ACHN (cell line): ENCODE data around the gene SLC9A3.

ENCODE experiments used
- DNase-seq: peaks from one replicate; pipeline ENCODE4 v3.0.0-alpha.2; 2015
- in situ Hi-C: cut with HindIII; loops from 2 replicates; pipeline ENCODE4 v1.10.0; 2017; ENCODE audit warnings: low sequenced_read_pairs, low pct_ligation_motif_present, low pct_unique_long_range_greater_than_20kb

The SLC9A3 gene

DNA sequence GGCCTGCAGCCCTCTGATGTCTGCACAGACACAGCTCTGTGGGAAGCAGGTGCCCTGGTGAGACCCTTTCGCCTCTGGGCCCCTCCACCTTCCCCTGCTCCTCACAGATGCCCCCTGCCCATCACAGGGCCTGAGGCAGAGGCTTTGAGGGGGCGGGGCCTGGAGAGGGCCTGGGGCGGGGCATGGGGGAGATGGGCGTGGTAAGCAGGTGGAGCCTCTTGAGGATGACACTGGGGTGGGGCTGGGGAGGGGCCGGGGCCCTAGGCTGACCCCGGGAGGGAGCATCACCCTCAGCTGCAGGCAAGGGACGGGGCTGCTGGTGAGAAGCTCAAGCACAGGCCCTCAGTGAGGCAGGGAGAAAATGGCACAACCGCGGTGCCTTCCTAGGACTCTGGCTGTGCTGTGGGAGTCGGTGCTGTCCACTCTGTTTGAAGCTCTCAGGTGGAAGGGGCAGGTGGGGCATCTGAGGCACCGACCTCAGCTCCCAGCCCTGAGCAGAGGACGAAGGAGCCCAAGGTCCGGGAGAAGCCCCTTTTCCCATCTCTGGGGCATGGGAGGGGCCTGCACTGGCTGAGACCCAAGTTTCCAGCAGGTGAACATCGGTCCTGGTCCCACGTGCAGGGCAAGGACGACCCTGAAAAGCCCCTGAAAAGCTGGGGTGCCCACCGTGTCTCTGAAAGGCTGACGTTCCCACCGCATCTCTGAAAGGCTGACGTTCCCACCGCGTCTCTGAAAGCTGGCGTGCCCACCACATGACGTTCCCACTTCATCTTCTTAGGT lies 17.5 kb upstream of the SLC9A3 start:
- in situ Hi-C loops: no loop called here
- no peak for DNase-seq

DNA sequence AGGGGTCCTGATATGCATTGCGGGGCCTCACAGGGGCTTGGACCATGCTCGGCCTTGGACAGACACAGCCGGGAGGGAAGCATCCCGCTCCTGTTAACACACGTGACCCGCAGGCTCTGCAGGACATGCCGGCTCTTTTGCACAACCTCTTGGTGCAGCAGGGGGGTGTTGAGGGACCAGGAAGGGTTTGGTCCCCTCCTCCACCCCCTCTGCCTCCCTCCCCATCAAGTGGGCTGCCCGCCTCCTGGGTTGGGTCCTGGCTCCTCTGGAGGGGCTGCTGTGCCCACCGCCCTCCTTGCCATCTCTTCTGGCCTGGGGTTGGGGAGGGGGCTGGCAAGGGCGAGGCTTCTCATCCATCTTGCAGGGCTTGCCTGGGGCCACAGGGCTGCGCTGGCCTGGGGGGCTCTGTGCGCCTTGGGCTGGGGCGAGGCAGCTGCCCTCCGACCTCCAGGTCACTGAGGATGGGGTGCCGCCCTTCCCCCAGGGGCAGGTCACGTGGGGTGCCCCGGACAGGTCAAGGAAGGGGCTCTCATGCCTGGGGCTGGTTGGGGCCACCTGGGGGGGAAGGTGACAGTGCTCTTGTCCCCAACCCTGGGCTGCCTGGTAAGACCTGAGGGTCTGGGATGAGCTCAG lies 16.8 kb upstream of the SLC9A3 start:
- DNase-seq: no peak
- in situ Hi-C loops: no loop called here

GRCh38 chr5:540071-540905 lies 16.0 kb upstream of the SLC9A3 start:
- in situ Hi-C loops: no loop called here
- no peak for DNase-seq

DNA sequence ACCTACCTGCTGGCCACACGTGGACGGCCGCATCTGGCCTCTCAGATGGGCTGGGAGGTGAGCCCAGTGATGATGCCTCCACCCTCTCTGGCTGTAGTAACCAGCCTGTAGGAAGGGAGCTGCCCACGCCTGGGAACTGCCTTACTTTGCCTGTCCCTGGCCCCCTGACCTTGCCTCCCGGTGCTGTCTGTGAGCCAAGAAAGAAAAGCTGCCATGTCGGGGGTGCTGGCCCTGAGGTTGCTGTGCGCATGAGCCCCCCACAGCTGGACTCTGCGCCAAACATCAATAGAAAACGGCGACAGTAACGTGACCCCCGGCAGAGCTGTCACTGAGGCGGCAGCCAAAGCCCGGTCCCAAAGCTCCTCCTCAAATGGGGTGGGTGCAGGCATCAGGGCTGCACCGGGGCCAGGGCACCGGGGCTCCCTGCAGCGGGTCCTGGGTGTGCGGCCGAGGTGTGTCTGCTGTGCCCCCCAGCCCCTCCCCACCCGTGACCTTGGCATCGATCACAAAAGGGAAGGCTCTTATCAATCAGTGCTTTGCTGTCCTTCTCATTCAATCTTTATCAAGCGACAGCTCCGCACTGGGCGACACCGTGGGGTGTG lies 15.3 kb upstream of the SLC9A3 start:
- in situ Hi-C loops: no loop called here
- no peak for DNase-seq

GRCh38 chr5:538801-539468 lies 14.7 kb upstream of the SLC9A3 start:
- DNase-seq: no peak
- in situ Hi-C loops: no loop called here

- in situ Hi-C loops: no loop called here
- DNase-seq: no peak
Observed at GRCh38 chr5:538271-538771, 14.1 kb upstream of the SLC9A3 start.

DNA sequence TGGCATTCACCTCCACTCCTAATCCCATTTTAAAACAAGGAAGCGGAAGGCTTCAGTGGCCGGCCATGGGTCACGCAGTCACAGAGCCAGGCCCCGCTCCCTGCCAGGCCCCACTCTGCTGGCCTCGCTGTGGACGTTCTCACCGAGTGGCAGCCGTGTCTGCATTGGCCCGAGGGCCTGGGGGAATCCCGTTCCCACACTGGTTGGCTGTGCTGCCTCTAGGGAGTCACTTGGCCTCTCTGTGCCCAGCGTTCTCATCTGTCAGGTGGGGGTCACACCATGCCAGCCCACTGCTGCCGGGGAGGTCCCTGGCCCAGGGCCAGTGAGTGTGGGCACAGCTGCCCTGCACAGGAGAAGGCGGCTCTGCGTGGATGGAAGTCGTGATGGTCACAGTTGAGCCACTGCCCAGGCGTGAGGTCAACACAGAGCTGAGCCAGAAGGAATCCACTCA lies 13.4 kb upstream of the SLC9A3 start:
- DNase-seq: no peak
- in situ Hi-C loops: no loop called here

DNA sequence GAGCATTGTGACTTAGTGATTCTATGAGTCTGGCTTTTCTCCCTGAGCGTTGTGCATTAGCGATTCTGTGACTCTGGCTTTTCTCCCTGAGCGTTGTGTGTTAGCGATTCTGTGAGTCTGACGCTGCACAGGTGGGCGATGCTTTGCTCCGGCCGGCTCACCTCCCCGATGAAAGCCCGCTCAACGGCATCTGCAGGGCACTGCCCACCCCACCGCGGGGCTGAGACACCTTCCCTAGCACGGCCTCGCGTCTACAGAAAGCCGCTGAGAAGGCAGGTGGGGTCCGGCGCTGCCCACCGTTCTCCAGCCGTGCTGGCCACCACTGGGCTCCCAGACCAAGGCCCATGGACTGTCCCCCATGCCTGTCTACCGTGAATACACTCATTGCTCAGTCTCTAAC lies 12.8 kb upstream of the SLC9A3 start:
- DNase-seq: no peak
- in situ Hi-C loops: no loop called here

DNA sequence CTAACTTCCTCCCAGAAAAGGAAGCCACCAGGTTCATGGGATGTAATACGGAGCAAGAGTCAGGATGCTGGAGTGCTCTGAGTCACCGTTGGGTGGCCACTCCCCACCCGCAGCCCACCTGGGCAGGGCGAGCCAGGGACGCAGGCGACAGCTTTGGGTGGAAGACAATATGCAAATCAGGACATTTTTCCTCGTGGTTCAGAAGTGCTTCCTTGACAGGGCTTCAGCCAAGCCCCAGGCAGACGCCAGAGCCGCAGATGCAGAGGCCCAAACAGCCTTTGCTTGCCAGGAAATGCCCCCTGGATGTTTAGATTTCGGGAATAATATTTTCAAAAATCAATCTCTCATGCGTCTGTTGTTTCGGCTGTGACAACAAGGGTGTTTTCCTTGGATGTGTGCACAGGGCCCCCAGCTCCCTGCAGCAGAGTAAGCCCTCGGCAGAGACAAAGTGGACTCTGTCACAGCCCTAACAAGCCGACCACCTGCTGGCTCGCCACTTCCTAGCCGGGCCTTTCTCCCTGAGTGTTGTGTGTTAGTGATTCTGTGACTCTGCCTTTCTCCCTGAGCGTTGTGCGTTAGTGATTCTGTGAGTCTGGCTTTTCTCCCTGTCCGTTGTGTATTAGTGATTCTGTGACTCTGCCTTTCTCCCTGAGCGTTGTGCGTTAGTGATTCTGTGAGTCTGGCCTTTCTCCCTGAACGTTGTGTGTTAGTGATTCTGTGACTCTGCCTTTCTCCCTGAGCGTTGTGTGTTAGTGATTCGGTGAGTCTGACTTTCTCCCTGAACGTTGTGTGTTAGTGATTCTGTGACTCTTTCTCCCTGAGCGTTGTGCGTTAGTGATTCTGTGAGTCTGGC lies 11.8 kb upstream of the SLC9A3 start:
- in situ Hi-C loops: no loop called here
- DNase-seq: no peak

DNA sequence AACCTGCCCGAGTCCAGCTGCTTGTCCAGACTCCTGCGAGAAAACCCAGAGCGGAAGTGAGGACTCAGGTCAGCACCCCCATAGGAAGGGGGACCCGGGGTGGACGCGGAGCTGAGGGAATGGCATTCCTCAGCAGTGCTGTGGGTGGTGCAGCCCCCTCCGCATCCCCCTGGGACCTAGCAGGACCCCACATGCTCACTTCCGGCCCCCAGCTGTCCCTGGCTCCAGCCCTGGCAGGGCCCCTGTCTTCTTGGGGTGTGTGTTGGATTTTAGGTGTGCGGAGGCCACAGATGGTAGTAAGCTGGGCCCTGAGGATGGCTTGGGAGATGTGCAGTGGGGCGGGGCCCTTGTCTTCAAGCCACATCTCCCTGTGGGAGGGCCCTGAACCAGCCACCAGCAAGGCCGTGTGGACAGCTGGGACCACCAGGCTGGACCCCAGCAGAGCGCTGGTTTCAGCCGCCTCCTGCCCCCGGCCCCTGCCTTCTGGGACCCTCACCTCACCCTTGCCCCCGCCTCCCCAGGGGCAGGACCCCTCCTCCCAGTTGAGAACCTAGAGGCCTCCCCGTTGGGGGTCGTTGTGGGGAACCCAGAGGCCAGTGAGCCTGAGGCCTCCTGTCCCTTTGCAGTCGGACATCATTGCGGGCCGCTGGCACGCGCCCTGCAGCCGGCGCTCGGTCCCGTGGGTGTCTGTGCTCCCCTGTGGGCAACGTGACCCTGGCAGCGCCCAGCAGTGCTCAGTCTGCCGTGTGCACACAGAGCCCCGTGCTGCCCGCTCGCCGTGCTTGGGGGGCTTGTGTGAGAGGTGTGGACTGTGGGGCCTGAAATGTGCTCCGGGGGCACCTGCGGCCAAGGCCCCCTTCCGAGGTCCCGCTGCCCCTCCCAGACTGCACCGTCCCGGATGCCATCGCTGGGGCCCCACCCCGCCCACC lies 10.8 kb upstream of the SLC9A3 start:
- in situ Hi-C loops: no loop called here
- DNase-seq: no peak

GRCh38 chr5:533955-534742 lies 9.9 kb upstream of the SLC9A3 start:
- no peak for DNase-seq
- in situ Hi-C loops: no loop called here

DNA sequence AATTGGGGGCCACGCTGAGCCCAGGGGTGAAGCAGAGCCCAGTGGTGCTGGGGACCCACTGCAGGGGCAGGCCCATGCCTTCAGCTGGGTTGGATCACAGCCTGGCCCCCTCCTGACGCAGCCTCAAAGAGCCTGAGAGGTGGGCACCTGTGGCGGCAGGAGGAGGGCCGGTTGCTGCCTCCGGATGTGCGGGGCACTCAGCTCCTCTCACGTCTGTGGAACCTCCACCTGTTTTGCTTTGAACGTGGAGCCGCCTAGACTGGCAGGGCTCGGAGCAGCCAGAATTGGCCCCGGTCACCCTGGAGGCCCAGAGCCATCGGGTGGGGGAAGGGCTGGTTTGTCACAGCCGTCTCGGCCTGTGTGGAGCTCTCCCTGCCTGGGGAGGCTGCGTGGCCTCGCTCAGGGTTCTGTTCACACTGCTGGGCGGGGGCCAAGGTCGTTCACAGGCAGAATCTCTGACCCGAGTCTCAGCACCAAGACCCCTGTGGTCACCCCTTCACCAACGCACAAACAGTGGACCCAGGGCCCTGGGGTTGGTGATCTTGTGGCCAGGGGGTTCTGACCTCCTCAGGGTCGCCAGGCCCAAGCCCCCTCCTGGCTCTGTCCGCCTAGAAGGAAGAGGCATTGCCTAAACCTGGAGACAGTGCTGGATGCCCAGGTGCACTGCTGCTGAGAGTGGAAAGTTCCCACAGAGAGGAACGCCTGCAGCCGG lies 9.2 kb upstream of the SLC9A3 start:
- in situ Hi-C loops: no loop called here
- no peak for DNase-seq

- in situ Hi-C loops: no loop called here
- no peak for DNase-seq
Observed at GRCh38 chr5:532521-533242, 8.4 kb upstream of the SLC9A3 start.

GRCh38 chr5:531749-532315 lies 7.6 kb upstream of the SLC9A3 start:
- no peak for DNase-seq
- in situ Hi-C loops: no loop called here
